OCI-LY1 (cell line): Measurements from ENCODE around the gene LAMA4.

Source experiments
- H2AFZ ChIP-seq: fragments of 200-600 bp; sonication (generic), shearing (Covaris generic); 2 replicates; pipeline ENCODE4 v1.6.0; 2014; ENCODE audit warnings: antibody characterized with exemption, mild to moderate bottlenecking, low read length
- H3F3A ChIP-seq: fragments of 200-600 bp; sonication (generic), shearing (Covaris generic); 2 replicates; pipeline ENCODE4 v1.6.0; 2014; ENCODE audit warnings: mild to moderate bottlenecking, antibody characterized with exemption, low read length, moderate library complexity; ENCODE audit not compliant: insufficient read depth
- H3K27ac ChIP-seq: fragments of 200-600 bp; sonication (generic); 2 replicates; pipeline ENCODE4 v1.5.1; 2014; ENCODE audit warnings: low read length, mixed run types, mild to moderate bottlenecking, low read depth; ENCODE audit not compliant: poor library complexity, severe bottlenecking
- H3K27me3 ChIP-seq: fragments of 200-600 bp; sonication (generic); 2 replicates; pipeline ENCODE4 v1.6.0; 2014; ENCODE audit warnings: antibody characterized with exemption, mild to moderate bottlenecking, low read length, moderate library complexity; ENCODE audit not compliant: insufficient read depth
- H3K36me3 ChIP-seq: fragments of 200-600 bp; sonication (generic); 2 replicates; pipeline ENCODE4 v1.6.1; 2014; ENCODE audit warnings: mild to moderate bottlenecking, antibody characterized with exemption, low read length, moderate library complexity, mixed read lengths; ENCODE audit not compliant: insufficient read depth
- H3K4me1 ChIP-seq: fragments of 200-600 bp; sonication (generic); 2 replicates; pipeline ENCODE4 v1.5.1; 2014; ENCODE audit warnings: mild to moderate bottlenecking, low read length, moderate library complexity; ENCODE audit not compliant: insufficient read depth, severe bottlenecking
- H3K4me2 ChIP-seq: fragments of 200-600 bp; sonication (generic), shearing (Covaris generic); 2 replicates; pipeline ENCODE4 v1.6.1; 2014; ENCODE audit warnings: low read length
- H3K4me3 ChIP-seq: fragments of 200-600 bp; sonication (generic); 2 replicates; pipeline ENCODE4 v1.5.1; 2014; ENCODE audit warnings: low read length, low read depth, mild to moderate bottlenecking, mixed read lengths; ENCODE audit not compliant: poor library complexity, severe bottlenecking
- H3K79me2 ChIP-seq: fragments of 200-600 bp; shearing (Covaris generic); 2 replicates; pipeline ENCODE4 v1.6.1; 2016; ENCODE audit warnings: mixed run types, low read length, mixed read lengths; ENCODE audit not compliant: insufficient read depth
- H3K9ac ChIP-seq: fragments of 200-600 bp; sonication (generic), shearing (Covaris generic); 2 replicates; pipeline ENCODE4 v1.6.1; 2014; ENCODE audit warnings: mild to moderate bottlenecking, low read length, mixed read lengths
- H3K9me2 ChIP-seq: fragments of 200-600 bp; sonication (generic), shearing (Covaris generic); 2 replicates; pipeline ENCODE4 v1.6.1; 2014; ENCODE audit warnings: low read depth, mild to moderate bottlenecking, low read length, mixed read lengths
- H3K9me3 ChIP-seq: fragments of 200-600 bp; shearing (Covaris generic); 2 replicates; pipeline ENCODE4 v1.6.1; 2014; ENCODE audit warnings: low read length, mixed read lengths
- H4K20me1 ChIP-seq: fragments of 200-600 bp; sonication (generic), shearing (Covaris generic); 2 replicates; pipeline ENCODE4 v1.6.0; 2016; ENCODE audit warnings: mild to moderate bottlenecking, low read length; ENCODE audit not compliant: insufficient read depth
- CTCF ChIP-seq: fragments of 200-600 bp; sonication (generic), shearing (Covaris generic); IDR thresholded peaks from 2 replicates; pipeline ENCODE4 v1.5.1; 2017; ENCODE audit warnings: mild to moderate bottlenecking, antibody characterized with exemption, low read length, moderate library complexity, mixed read lengths
- EZH2 ChIP-seq: fragments of 200-600 bp; sonication (generic), shearing (Covaris generic); IDR thresholded peaks from 2 replicates; pipeline ENCODE4 v1.8.0; 2017; ENCODE audit warnings: borderline replicate concordance, mixed run types, mild to moderate bottlenecking, antibody characterized with exemption, low read length, moderate library complexity, mixed read lengths

The LAMA4 gene

GRCh38 chr6:112188906-112189305 is 65.5 kb downstream of the LAMA4 start:
- Histone ChIP-seq H3K4me2 (no peak overlapping the region), H3K9ac (no peak overlapping the region), H3K79me2 (no peaks in the 10 kb centered on the region), H3K27ac (no peak overlapping the region), H3F3A (no peaks in the 10 kb centered on the region), H3K9me3 (no peaks in the 10 kb centered on the region), H3K4me3 (no peak overlapping the region), H3K4me1 (no peaks in the 10 kb centered on the region), H3K36me3 (no peaks in the 10 kb centered on the region), H2AFZ (no peak overlapping the region), H3K27me3 (no peaks in the 10 kb centered on the region), H3K9me2 (no peaks in the 10 kb centered on the region), H4K20me1 (no peaks in the 10 kb centered on the region)
- TF ChIP-seq CTCF (no peak), EZH2 (no peak)

- H3K4me1 ChIP-seq = no peaks in the 10 kb centered on the region
Measured at GRCh38 chr6:112187736-112188135, 66.6 kb downstream of the LAMA4 start.

GRCh38 chr6:112184951-112185350 is 69.4 kb downstream of the LAMA4 start:
- no peak overlapping the region for H2AFZ ChIP-seq
- H3K27me3 ChIP-seq = no peaks in the 10 kb centered on the region
- H4K20me1 ChIP-seq = no peaks in the 10 kb centered on the region
- no peak overlapping the region for H3K27ac ChIP-seq
- H3K9me3 ChIP-seq = no peaks in the 10 kb centered on the region
- H3K4me2 ChIP-seq = no peak overlapping the region
- H3K4me1 ChIP-seq = no peaks in the 10 kb centered on the region
- TF ChIP-seq CTCF = no peak
- no peak for TF ChIP-seq EZH2
- H3K4me3 ChIP-seq = no peak overlapping the region
- no peaks in the 10 kb centered on the region for H3K9me2 ChIP-seq
- no peaks in the 10 kb centered on the region for H3F3A ChIP-seq
- no peaks in the 10 kb centered on the region for H3K79me2 ChIP-seq
- H3K9ac ChIP-seq = no peak overlapping the region
- no peaks in the 10 kb centered on the region for H3K36me3 ChIP-seq

More at GRCh38 chr6:112187736-112188135, 66.6 kb downstream of the LAMA4 start:
- Histone ChIP-seq H4K20me1 (no peaks in the 10 kb centered on the region), H3K79me2 (no peaks in the 10 kb centered on the region), H3K36me3 (no peaks in the 10 kb centered on the region), H3K4me2 (no peak overlapping the region), H3K9ac (no peak overlapping the region), H3K27me3 (no peaks in the 10 kb centered on the region), H3K9me3 (no peaks in the 10 kb centered on the region), H3F3A (no peaks in the 10 kb centered on the region), H3K4me3 (no peak overlapping the region), H3K27ac (no peak overlapping the region), H3K9me2 (no peaks in the 10 kb centered on the region), H2AFZ (no peak overlapping the region)
- no peak for TF ChIP-seq EZH2
- no peak for TF ChIP-seq CTCF
